Left renal pelvis (tissue), 4 donors: Measurements from ENCODE around the gene UBL7. TPM values are rescaled to one million over a fixed set of nuclear protein-coding genes. Genes with fewer than 3 reads are reported as not detected.

Experiments
- DNase-seq, 4 donors: peaks; one replicate each; pipeline ENCODE4 v3.0.0-alpha.2; 2013; ENCODE audit warnings: low read depth in 4 of 4, low spot score in 3 of 4
- polyA plus RNA-seq, 4 donors: library from polyadenylated mRNA; unstranded; fragments of 120-200 nt; gene quantifications; one replicate each; pipeline ENCODE4 v1.2.1, GENCODE V29; 2013; ENCODE audit not compliant: insufficient read length in 4 of 4

The UBL7 gene
- polyA plus RNA-seq, 4 donors = 49.3 to 67.7 (median 63.1) TPM

GRCh38 chr15:74425630-74426029, 35.3 kb downstream of the UBL7 start:
- DNase-seq = no peak

- DNase-seq = no peak
These were observed 35.9 kb downstream of the UBL7 start for GRCh38 chr15:74424901-74425528.

- no peak for DNase-seq
These were observed 37.3 kb downstream of the UBL7 start for GRCh38 chr15:74423431-74424257.

GRCh38 chr15:74422652-74423430, 38.1 kb downstream of the UBL7 start:
- DNase-seq = no peak

- DNase-seq = no peak
These were observed 38.7 kb downstream of the UBL7 start for GRCh38 chr15:74422265-74422651.

- no peak for DNase-seq
These were observed 39.4 kb downstream of the UBL7 start for GRCh38 chr15:74421302-74422245.

GRCh38 chr15:74420193-74420905, 40.6 kb downstream of the UBL7 start:
- no peak for DNase-seq

- DNase-seq = no peak
These were observed 41.5 kb downstream of the UBL7 start for GRCh38 chr15:74419432-74419831.

- DNase-seq = no peak
These were observed 42.2 kb downstream of the UBL7 start for GRCh38 chr15:74418575-74419338.

GRCh38 chr15:74417670-74418069, 43.3 kb downstream of the UBL7 start:
- DNase-seq = no peak

- DNase-seq = no peak
These were observed 43.7 kb downstream of the UBL7 start for GRCh38 chr15:74417225-74417624.

GRCh38 chr15:74415966-74416916, 44.7 kb downstream of the UBL7 start:
- DNase-seq = no peak

GRCh38 chr15:74414603-74415338, 46.2 kb downstream of the UBL7 start:
- no peak for DNase-seq

GRCh38 chr15:74414081-74414580, 46.8 kb downstream of the UBL7 start:
- DNase-seq = no peak

GRCh38 chr15:74413350-74414080, 47.4 kb downstream of the UBL7 start:
- no peak for DNase-seq

- DNase-seq = no peak
These were observed 48.8 kb downstream of the UBL7 start for GRCh38 chr15:74412159-74412558.
